ENCODE results near the gene GTPBP6.
"Not testable (repeated sequence)": the region's sequence is repeated elsewhere in the genome, so short reads cannot be mapped to it uniquely, and the experiment has no call there.

Gene GTPBP6

GRCh38 chrX:290476-291166 is 28.0 kb downstream of the GTPBP6 start:
- DNase-seq = no peak

GRCh38 chrX:288561-288991 is 30.0 kb downstream of the GTPBP6 start:
- DNase-seq = no peak

- DNase-seq = no peak
Observed at GRCh38 chrX:287670-288069, 30.9 kb downstream of the GTPBP6 start.

- no peak for DNase-seq
Observed at GRCh38 chrX:285076-285677, 33.4 kb downstream of the GTPBP6 start.

- DNase-seq = peak; percentile 88 to 90
Observed at GRCh38 chrX:283115-283845, 35.3 kb downstream of the GTPBP6 start.

- not testable (repeated sequence) for DNase-seq
Observed at GRCh38 chrX:282000-282681, 36.5 kb downstream of the GTPBP6 start.

GRCh38 chrX:281166-281999 is 37.2 kb downstream of the GTPBP6 start, which contains the start of gene PLCXD1:
PLCXD1 (plus strand) TSS chrX:281381; CDS start chrX:284188, 2,807 bp downstream.
- no peak for DNase-seq

GRCh38 chrX:280722-281121 is 37.9 kb downstream of the GTPBP6 start:
- DNase-seq = not testable (repeated sequence)

GRCh38 chrX:279757-280604 is 38.6 kb downstream of the GTPBP6 start:
- DNase-seq = not testable (repeated sequence)

- peak; percentile 15 to 28 for DNase-seq
Observed at GRCh38 chrX:276581-277201, 41.9 kb downstream of the GTPBP6 start.

- DNase-seq = peak; percentile 49 to 53
Observed at GRCh38 chrX:275967-276580, 42.5 kb downstream of the GTPBP6 start.

GRCh38 chrX:275476-275966 is 43.1 kb downstream of the GTPBP6 start:
- no peak for DNase-seq

GRCh38 chrX:274904-275475 is 43.6 kb downstream of the GTPBP6 start:
- peak in 1 of 2 donors; percentile 55 for DNase-seq

GRCh38 chrX:270848-271367 is 47.7 kb downstream of the GTPBP6 start:
- peak in 1 of 2 donors; percentile 9 for DNase-seq

GRCh38 chrX:267771-268261 is 50.8 kb downstream of the GTPBP6 start:
- DNase-seq = no peak

- no peak for DNase-seq
Observed at GRCh38 chrX:265502-265901, 53.1 kb downstream of the GTPBP6 start.

- no peak for DNase-seq
Observed at GRCh38 chrX:264634-265455, 53.8 kb downstream of the GTPBP6 start.

- DNase-seq = not testable (repeated sequence)
Observed at GRCh38 chrX:264006-264405, 54.6 kb downstream of the GTPBP6 start.

Measured in CD4-positive, alpha-beta T cell treated with Interleukin-4 for 1 hour (primary cell).